Peyer's patch (tissue), 4 donors: ENCODE results near the gene CSGALNACT2.

Experiments used
- CTCF ChIP-seq, 6 experiments: fragments of 450-650 bp in 4 of 6; fragments of 200-600 bp in 2 of 6; sonication (generic) in 1 of 6; IDR thresholded peaks; one replicate each; pipeline ENCODE4 v1.5.1; 2017 to 2019; ENCODE audit warnings: antibody characterized with exemption in 6 of 6, mild to moderate bottlenecking in 3 of 6, moderate library complexity in 1 of 6
- POLR2A ChIP-seq, 2 donors: fragments of 450-650 bp; IDR thresholded peaks; one replicate each; pipeline ENCODE4 v1.5.1; 2017; ENCODE audit warnings: antibody characterized with exemption in 2 of 2, mild to moderate bottlenecking in 2 of 2, moderate library complexity in 2 of 2

- no peak for TF ChIP-seq CTCF (IDR thresholded peaks at IDR 0.05)
- no peak for TF ChIP-seq POLR2A (IDR thresholded peaks at IDR 0.05)
These were observed 28.1 kb downstream of the CSGALNACT2 start for GRCh38 chr10:43166207-43166879.
